Right lobe of liver (tissue), 6 donors: ENCODE measurements around the gene REXO1. TPM values are rescaled to one million over a fixed set of nuclear protein-coding genes. Genes with fewer than 3 reads are reported as not detected.

ENCODE experiments used
- ATAC-seq, 4 donors: fragments of 200-7000 bp; cut with Tn5 transposase; one replicate each; pipeline ENCODE4 v1.9.1; 2020; ENCODE audit warnings: mild to moderate bottlenecking in 4 of 4, moderate library complexity in 4 of 4
- DNase-seq, 3 donors: peaks; one replicate each; pipeline ENCODE4 v3.0.0-alpha.2; 2020
- H3K27ac ChIP-seq, 3 donors: fragments of 200-600 bp; one replicate each; pipeline ENCODE4 v1.8.0; 2022
- H3K27me3 ChIP-seq, 2 donors: fragments of 200-600 bp; one replicate each; pipeline ENCODE4 v1.8.0; 2022
- H3K36me3 ChIP-seq, 4 donors: fragments of 200-600 bp; sonication (generic) in 1 of 4; one replicate each; pipeline versions ENCODE4 v1.5.1 to v1.8.0; 2017 to 2022; ENCODE audit warnings: control low read depth in 1 of 4
- H3K4me1 ChIP-seq, 4 donors: fragments of 200-600 bp; sonication (generic) in 1 of 4; one replicate each; pipeline versions ENCODE4 v1.5.1 to v1.8.0; 2017 to 2022; ENCODE audit warnings: control low read depth in 1 of 4
- H3K4me3 ChIP-seq, 3 donors: fragments of 200-600 bp; one replicate each; pipeline ENCODE4 v1.8.0; 2022
- H3K9me3 ChIP-seq, 4 donors: fragments of 200-600 bp; sonication (generic) in 1 of 4; one replicate each; pipeline versions ENCODE4 v1.5.1 to v1.8.0; 2017 to 2022; ENCODE audit warnings: control low read depth in 1 of 4
- POLR2A ChIP-seq: fragments of 450-650 bp; IDR thresholded peaks from one replicate; pipeline ENCODE4 v1.6.1; 2017; ENCODE audit warnings: antibody characterized with exemption, mild to moderate bottlenecking
- WGBS: methylation state at CpG from one replicate; pipeline ENCODE4 v1.1.6; 2018; ENCODE audit warnings: low coverage, low lambda C conversion rate; ENCODE audit not compliant: insufficient coverage; ENCODE audit errors: missing lambda C conversion rate; 5-methylcytosine and 5-hydroxymethylcytosine counted together
- intact Hi-C, 2 donors: fragments of 100-400 bp; cut with DNase I; formaldehyde crosslinking; loops; one replicate each; pipeline versions ENCODE4 v1.11.2 to v1.14.1; 2022
- total RNA-seq, 6 experiments: library from RNA; depleted of rRNA in 2 of 6; stranded (reverse); fragments of >200 nt in 2 of 6; fragmentation: NEBNext Ultra II Directional in 3 of 6; extraction: Animal tissue kit (Norgen Biotek cat#: 25700) in 3 of 6; gene quantifications; one replicate each; pipeline versions ENCODE4 v1.1.0 to v1.2.4, GENCODE V29; 2016 to 2023
- TF ChIP-seq, protein P1 (sequence below), 4 donors: fragments of 200-600 bp in 3 of 4; fragments of 450-650 bp in 1 of 4; IDR thresholded peaks; one replicate each; pipeline versions ENCODE4 v1.5.1 to v1.8.0; 2016 to 2022; ENCODE audit warnings: antibody characterized with exemption in 4 of 4, mild to moderate bottlenecking in 2 of 4
- donor health status: DM: no; HTN: yes; CAD: no.
- donor health status: DM: no; HTN: no; CAD: no.
- donor health status: DM: no; HTN: no; CAD: no.
- donor health status: DM: no; HTN: yes; CAD: no.
- donor health status: DM: no; HTN: yes; CAD: no.

Gene REXO1
- total RNA-seq, 6 experiments from 2014 or later = 8.0 to 17.7 (median 12.6) TPM

- intact Hi-C loops = no loop called here
- WGBS = 2% methylated on average over 21 of the region's 109 CpGs
- no peaks in the 10 kb centered on the region for H3K27me3 ChIP-seq
- H3K36me3 ChIP-seq = no peaks in the 10 kb centered on the region
- peaks cover 0 to 45% (median 21%) of the 10 kb centered on the region in 4 donors for H3K4me1 ChIP-seq
- peak overlapping the region; percentile 70 to 88 (median 74) for H3K4me3 ChIP-seq
- H3K9me3 ChIP-seq = no peaks in the 10 kb centered on the region
- ATAC-seq (no peak), DNase-seq (peak; percentile 62 to 72 (median 68))
- H3K27ac ChIP-seq = peak overlapping the region in 1 of 3 donors; percentile 49
- no peak for TF ChIP-seq POLR2A
- TF ChIP-seq, protein P1, sequence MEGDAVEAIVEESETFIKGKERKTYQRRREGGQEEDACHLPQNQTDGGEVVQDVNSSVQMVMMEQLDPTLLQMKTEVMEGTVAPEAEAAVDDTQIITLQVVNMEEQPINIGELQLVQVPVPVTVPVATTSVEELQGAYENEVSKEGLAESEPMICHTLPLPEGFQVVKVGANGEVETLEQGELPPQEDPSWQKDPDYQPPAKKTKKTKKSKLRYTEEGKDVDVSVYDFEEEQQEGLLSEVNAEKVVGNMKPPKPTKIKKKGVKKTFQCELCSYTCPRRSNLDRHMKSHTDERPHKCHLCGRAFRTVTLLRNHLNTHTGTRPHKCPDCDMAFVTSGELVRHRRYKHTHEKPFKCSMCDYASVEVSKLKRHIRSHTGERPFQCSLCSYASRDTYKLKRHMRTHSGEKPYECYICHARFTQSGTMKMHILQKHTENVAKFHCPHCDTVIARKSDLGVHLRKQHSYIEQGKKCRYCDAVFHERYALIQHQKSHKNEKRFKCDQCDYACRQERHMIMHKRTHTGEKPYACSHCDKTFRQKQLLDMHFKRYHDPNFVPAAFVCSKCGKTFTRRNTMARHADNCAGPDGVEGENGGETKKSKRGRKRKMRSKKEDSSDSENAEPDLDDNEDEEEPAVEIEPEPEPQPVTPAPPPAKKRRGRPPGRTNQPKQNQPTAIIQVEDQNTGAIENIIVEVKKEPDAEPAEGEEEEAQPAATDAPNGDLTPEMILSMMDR (IDR thresholded peaks at IDR 0.05) = peak in 1 of 4 donors; percentile 6
These were observed 14.4 kb upstream of the REXO1 start for GRCh38 chr19:1862424-1863327.

- Histone ChIP-seq H3K4me3 (peak overlapping the region; percentile 70 to 88 (median 74)), H3K36me3 (no peaks in the 10 kb centered on the region), H3K9me3 (no peaks in the 10 kb centered on the region), H3K27ac (peak overlapping the region in 1 of 3 donors; percentile 29), H3K4me1 (peaks cover 0 to 48% (median 22%) of the 10 kb centered on the region in 4 donors), H3K27me3 (no peaks in the 10 kb centered on the region)
- TF ChIP-seq, protein P1 (IDR thresholded peaks at IDR 0.05) = no peak
- TF ChIP-seq POLR2A = no peak
- DNase-seq (no peak), ATAC-seq (no peak)
- 0% methylated on average over 2 of the region's 21 CpGs for WGBS
- intact Hi-C loops = no loop called here
These were observed 13.8 kb upstream of the REXO1 start for GRCh38 chr19:1862068-1862423.

GRCh38 chr19:1861599-1862031 lies 13.3 kb upstream of the REXO1 start:
- no peaks in the 10 kb centered on the region for H3K27me3 ChIP-seq
- H3K9me3 ChIP-seq = no peaks in the 10 kb centered on the region
- WGBS = 24% methylated on average over 11 of the region's 23 CpGs
- intact Hi-C loops = no loop called here
- peaks cover 0 to 46% (median 22%) of the 10 kb centered on the region in 4 donors for H3K4me1 ChIP-seq
- TF ChIP-seq POLR2A = no peak
- TF ChIP-seq, protein P1 (IDR thresholded peaks at IDR 0.05) = no peak
- ATAC-seq (no peak), DNase-seq (peak in 1 of 3 donors; percentile 37)
- no peaks in the 10 kb centered on the region for H3K36me3 ChIP-seq
- peak overlapping the region; percentile 70 to 88 (median 74) for H3K4me3 ChIP-seq
- H3K27ac ChIP-seq = peak overlapping the region in 1 of 3 donors; percentile 29

GRCh38 chr19:1860821-1861598 lies 12.7 kb upstream of the REXO1 start:
- H3K27me3 ChIP-seq = no peaks in the 10 kb centered on the region
- ATAC-seq (no peak), DNase-seq (peak; percentile 41 to 65 (median 63))
- no peaks in the 10 kb centered on the region for H3K9me3 ChIP-seq
- TF ChIP-seq POLR2A = no peak
- TF ChIP-seq, protein P1 (IDR thresholded peaks at IDR 0.05) = no peak
- peaks cover 0 to 46% (median 21%) of the 10 kb centered on the region in 4 donors for H3K4me1 ChIP-seq
- WGBS = 48% methylated on average over 8 of the region's 28 CpGs
- H3K36me3 ChIP-seq = no peaks in the 10 kb centered on the region
- intact Hi-C loops = no loop called here
- H3K27ac ChIP-seq = peak overlapping the region in 1 of 3 donors; percentile 31
- H3K4me3 ChIP-seq = peak overlapping the region in 1 of 3 donors; percentile 70
